Activated CD4-positive, alpha-beta T cell treated with anti-CD3 and anti-CD28 coated beads for 4 hours (primary cell): ENCODE data around the gene PDGFRB.

Experiments used
- DNase-seq, 2 donors: peaks; one replicate each; pipeline ENCODE4 v3.0.0-alpha.2; 2020

PDGFRB gene

DNA sequence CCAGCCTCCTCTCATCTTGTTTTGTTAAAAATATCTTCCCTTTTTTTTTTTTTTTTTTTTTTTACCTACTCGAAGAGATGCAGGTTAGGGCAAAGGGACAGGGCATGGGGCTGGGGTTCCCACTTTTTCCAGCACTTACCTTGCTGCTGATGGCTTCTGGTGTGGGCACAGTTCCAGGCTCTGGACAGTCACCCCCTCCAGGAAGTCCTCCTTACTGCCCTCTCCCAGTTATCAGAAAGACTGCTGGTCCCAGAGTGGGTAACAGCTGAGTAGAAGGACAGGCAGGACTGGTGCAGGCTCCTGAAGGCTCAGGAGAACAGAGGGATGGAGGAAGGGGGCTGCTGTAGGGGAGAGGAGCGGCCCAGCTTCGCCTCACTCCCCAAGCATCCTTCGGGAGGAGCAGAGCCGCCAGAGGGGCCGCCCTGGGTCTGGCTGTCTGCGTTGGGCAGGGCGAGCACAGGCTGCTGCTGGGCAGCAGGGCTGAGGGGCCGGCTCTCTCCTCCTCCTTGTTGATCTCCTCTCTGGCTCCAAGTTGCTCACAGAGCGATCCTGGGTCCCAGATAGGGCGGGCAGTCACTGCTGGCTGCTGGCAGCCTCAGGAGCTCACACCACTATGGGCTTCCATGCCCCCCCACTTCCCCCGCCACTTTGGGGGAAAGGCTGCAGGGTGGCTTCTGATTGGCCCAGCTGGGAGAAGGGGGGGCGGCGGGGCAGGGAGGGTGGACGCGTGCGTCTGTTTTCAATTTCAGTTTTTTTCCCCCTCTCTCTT is at the start of gene PDGFRB:
Gene PDGFRB (minus strand): TSS at position 588 of the 769 bp plus-strand sequence. CDS start 18,798 bp downstream, outside the sequence.
- DNase-seq: peak; percentile 10 to 14

DNA sequence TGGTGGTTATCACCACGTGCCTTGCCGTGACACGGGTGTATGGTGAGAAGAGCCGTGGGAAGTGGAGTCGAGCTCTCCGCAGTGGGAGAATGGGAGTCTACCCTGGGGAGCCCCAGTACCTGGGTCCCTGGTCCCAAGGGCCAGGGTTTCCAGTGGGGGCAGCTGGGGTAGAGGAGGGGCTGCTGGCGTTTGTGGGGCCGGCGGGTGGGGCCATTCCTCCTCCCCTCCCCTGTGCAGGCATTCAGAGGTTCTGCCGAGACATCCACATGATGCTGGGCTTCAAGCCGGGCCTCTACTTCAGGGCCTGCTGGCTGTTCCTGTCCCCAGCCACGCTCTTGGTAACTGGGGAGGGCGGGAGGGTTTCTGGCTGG is 48.9 kb upstream of the PDGFRB start:
- no peak for DNase-seq

DNA sequence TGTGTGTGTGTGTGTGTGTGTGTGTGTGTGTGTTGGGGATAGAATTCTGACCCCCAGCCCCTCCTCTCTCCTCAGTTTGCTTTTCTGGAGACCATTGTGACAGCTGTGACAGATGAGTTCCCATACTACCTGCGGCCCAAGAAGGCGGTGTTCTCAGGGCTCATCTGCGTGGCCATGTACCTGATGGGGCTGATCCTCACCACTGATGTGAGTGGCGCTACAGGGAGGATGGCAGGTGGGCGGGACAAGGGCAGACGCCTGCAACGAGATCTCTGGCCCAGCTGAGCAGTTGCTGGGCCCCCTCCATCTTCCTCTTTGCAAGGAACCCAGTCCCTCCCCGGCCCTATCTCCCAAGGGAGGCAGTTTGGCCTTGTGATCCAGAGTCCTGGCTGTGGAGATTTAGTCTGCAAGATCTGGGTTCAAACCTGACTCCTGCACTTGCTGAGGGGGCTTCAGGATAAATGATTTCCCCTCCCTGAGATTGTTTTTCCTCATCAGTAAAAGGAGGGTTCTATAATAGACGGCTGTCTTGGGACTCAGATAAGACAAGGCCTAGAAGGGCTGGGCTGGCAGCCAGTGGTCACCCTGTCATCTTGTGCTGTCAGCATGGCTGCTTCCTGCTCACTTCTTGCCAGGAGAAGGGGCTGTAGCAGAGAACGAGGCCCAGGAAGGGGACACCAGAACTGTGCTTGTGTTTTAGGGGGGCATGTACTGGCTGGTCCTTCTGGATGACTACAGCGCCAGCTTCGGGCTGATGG is 48.4 kb upstream of the PDGFRB start:
- no peak for DNase-seq

DNA sequence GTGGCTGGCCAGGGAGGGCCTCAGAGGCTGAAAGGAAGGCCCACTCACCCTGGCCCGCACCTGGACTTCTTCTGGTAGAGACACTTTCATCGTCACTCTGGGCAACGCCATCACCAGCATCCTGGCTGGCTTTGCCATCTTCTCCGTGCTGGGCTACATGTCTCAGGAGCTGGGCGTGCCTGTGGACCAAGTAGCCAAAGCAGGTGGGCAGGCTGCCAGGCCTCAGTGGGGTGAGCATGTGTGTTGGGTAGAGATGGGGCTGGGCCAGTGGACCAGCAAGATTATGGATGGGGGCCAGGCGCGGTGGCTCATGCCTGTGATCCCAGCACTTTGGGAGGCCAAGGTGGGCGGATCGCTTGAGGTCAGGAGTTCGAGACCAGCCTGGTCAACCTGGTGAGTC is 46.9 kb upstream of the PDGFRB start:
- no peak for DNase-seq

DNA sequence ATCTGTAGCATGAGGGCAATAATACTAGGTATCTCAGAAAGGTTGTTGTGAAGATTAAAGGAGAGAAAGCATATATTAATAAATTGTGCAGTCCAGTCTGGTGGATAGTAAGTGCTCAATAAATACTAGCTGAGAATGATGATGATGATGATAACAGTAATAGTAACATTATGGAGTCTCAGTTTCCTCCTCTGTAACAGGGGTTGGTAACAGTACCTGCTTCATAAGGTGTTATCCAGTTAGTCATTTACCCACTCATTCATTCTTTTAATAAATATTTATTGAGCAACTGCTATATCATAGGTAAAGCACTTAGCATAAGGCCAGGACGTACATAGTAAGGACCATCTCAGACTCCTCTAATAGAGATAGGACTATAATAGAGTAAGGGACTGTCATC is 41.8 kb upstream of the PDGFRB start:
- no peak for DNase-seq

DNA sequence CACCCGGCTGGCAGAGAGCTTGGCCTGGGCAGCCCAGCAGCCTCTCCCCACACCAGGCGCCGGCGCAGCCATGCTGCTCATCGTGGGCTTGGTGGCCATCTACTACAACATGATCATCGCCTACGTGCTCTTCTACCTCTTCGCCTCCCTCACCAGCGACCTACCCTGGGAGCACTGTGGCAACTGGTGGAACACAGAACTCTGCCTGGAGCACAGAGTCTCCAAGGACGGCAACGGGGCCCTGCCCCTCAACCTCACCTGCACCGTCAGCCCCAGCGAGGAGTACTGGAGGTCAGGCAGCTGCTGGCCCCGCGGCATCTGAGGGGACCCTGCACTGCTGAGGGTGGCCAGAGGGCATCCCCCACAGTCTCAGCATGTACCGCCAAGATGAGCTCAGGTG is 41.3 kb upstream of the PDGFRB start:
- DNase-seq: no peak

DNA sequence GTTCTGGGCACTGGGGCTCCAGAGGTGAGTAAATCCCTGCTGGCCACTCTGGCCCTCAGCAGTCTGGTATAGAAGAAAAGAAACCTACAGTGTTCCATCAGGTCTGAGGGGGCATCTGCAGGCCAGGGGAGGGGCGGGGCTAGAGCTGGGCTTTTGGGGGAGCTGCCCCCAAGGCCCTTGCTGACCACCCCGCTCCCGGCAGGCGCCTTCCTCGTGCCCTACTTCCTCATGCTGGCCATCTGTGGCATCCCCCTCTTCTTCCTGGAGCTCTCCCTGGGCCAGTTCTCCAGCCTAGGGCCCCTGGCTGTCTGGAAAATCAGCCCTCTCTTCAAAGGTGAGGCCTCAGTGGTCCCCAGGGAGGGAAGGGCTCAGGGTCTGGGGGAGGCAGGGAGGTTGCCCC is 40.9 kb upstream of the PDGFRB start:
- DNase-seq: no peak

DNA sequence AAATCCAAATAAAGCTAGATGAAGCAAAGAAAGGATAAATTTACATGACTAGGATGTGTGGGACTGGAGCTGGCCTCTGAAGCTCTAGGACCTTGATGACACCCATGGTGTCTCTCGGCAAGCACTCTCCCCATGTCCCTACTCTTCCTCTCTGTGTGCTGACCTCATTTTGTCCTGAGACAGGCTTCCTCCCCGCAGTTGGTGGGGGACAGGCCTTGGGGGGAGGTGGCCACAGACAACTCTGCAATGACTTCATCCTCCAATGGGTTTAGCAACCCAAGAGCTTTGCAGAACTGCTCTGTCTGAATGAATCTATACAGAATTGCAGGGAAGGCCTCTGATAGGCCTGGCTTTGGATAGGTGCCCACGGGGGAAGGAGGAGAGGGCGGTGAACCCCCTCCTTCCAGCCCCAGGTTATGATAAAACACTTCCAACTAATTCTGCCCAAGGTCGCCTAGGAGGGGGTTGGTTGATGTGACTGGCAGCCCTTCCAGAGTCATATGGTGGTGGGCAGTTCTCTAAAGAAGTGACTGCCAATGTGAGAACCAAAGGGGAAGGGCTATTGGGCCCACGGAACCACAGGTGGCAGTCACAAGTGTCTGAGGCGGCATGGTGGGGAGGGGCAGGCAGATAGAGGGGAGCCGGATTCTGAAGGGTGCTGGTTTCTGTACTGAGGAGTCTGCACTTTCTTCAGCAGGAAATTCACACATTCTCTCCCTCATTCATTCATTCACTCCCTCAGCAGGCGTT is 40.3 kb upstream of the PDGFRB start:
- DNase-seq: no peak

DNA sequence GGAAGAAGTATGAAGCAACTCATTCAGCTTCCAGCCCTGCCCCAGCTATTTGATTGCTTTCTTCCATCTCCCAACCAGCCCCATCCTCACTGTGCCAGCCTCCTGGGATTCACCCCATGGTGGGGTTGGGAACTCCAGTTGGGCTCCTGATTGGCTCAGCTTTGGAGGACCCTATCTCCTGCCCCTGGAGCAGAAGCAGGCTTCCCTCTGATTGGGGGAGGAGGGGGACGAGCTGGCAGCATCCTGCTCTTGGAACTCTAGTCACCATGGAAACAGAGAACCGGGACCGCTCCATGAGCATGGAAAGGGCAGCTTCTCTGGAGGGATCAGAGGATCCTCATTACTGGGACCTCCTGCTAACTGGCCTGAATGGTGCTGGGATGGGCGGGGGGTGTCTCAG is 36.8 kb upstream of the PDGFRB start:
- DNase-seq: no peak

DNA sequence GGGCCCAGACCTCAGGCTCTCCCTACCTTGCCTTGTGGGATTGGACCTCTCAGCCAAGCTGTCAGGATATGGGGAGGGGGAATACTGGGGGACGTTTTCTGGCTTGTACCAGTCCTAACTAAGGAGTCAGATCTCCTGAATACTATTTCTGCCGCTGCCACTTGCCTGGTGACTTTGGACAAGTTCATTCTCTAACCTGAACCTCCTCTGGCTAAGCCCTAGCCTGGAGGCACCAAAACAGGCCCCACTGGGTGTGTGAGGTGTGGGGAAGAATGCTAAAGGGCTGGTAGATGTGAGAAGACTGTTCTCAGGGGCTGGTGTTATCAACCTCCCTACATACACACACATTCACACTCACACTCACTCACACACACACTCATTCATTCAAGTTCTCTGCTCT is 35.3 kb upstream of the PDGFRB start:
- DNase-seq: no peak

DNA sequence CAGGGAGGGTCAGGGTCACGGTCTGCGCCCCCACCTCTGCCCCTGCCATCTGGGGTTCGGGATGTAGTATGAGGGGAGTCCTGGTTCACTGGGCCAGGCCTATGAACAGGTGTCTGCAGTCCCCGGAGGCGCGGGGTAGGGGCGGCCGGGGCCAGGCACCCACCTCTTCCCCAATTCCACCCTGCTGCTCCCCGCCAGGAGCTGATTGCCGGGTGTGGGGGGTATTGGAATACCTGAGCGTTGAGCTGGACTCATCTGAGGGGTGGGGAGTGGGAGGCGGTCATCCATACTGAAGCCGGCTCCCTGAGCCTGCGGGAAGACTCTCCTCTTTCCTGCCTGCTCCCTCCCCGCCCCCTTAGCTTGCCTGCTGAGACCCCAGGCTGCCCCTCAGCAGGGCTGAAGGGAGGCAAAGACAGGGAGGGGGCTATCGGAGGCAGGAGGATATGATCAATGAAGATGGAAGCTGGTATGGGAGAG is 34.9 kb upstream of the PDGFRB start:
- no peak for DNase-seq

DNA sequence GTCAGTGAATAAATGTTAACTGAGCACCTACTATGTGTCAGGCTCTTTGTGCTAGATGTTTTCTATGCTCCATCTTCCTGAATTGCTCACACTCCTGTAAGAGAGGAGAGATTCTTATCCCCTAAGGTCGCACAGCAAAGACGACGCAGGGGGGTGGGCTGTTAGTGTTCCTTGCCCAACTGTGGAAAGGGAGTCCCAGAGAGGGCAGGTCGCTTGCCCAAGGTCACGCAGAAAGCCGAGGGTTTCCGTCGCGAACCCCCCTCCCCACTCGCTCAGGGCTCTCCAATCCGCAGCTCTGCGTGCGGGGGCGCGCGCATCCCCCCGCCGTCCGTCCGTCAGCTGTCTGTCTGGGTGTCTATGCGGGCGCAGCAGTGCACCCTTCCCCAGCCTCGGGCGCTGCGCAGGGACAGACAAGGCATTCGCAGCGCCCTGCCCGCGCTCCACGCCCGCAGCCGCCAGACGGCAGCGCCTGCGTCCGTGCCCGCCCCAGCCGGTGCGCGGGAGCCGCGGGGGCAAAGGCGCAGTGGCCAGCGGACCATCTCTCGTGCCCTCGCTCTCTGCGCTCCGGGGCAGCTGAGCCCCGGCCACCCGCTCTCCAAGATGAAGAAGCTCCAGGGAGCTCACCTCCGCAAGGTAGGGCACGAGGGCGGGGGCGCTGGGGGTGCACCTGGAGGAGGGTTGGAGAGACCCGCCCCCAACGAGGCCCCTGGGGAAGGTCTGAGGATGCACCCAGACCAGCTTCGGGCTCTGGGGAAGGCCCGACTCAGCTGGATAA is 34.3 kb upstream of the PDGFRB start, which contains the start of gene SLC6A7:
Gene SLC6A7 (plus strand): TSS at position 335 of the 775 bp plus-strand sequence. CDS start 266 bp downstream, at position 601.
- DNase-seq: no peak

DNA sequence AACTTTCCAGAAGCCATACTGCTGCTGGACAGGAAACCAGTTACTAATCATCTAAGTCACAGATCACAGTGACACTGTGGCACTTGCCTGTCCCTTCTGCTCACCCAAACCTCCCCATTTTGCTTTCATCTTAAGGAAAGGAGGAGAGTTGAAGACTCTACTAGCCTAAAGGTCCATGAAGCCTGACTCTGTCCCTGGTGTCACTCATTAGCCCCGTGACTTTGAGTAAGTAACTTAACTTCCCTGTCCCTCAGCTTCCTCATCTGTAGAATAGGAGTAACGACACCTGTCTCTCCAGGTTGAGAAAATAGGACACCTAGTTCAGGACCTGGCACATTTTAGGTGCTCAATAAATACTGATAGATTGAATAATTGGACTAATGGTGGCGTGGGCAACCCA is 33.7 kb upstream of the PDGFRB start:
- DNase-seq: no peak

DNA sequence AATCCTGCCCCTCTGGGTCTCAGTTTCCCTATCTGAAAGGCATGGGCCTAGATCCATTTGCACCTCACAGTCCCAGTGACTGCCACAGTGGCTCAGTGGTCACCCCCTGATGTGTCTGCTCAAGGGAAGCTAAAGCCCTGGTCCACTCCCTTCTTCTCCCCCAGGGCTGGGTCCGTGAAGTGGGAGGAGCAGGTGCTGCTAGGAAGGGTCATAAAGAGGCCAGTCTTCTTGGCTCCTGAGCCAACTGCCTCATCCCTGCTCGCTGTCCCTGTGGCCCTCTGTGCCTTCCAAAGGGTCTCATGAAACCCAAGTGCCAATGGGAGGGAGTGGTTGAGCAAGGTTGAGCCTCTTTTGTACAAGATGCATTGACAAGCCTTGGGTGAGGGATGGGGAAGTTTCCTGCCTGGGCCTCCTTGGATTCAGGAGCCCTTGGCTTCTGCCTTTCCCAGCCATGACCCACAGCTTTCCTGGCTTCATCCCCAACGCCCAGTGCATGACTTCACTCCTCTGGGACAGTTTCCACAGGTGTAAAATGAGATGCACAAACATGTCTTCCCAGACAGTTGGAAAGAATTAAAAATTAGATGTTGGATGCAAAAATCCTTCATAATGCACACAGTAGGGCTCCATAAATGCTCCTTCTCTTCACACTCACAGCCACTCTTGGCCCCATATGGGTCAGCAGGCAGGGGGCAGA is 32.6 kb upstream of the PDGFRB start:
- no peak for DNase-seq

DNA sequence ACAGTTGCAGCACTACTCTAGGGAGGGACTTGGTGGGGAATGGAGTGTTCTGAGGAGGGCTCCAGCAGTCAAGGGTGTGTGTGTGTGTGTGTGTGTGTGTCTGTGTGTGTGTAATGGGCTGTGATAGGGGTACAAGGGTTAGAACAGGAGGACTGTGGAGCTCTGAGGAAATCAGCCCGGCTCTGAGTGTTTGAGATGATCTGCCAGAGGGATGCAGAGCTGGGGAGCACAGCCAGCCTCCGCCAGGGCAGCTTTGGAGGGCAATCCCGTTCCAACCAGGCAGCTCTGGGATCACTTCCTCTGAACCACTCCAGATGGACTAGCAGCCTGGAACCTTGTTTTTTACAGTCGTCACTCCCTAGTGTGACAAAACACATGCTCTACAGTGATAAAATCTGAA is 31.3 kb upstream of the PDGFRB start:
- DNase-seq: no peak

DNA sequence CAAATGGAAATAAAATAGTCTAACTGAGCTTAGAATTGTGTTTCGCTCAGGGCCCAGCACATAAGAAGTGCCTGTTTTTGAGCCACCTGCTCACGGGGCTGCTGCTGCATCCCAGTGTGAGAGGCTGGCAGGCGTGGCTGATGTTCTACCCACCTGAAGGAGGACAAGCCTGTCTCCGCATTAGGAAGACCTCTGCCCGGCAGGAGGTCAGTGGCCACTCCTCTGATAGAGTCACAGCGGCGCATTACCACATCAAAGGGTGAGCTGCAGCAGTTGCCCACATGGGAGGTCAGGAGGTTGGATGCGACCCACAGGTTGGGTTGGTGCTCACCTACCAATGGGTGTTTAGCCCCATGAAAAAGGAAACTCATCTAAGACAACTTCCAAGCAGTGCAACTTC is 30.5 kb upstream of the PDGFRB start:
- no peak for DNase-seq

DNA sequence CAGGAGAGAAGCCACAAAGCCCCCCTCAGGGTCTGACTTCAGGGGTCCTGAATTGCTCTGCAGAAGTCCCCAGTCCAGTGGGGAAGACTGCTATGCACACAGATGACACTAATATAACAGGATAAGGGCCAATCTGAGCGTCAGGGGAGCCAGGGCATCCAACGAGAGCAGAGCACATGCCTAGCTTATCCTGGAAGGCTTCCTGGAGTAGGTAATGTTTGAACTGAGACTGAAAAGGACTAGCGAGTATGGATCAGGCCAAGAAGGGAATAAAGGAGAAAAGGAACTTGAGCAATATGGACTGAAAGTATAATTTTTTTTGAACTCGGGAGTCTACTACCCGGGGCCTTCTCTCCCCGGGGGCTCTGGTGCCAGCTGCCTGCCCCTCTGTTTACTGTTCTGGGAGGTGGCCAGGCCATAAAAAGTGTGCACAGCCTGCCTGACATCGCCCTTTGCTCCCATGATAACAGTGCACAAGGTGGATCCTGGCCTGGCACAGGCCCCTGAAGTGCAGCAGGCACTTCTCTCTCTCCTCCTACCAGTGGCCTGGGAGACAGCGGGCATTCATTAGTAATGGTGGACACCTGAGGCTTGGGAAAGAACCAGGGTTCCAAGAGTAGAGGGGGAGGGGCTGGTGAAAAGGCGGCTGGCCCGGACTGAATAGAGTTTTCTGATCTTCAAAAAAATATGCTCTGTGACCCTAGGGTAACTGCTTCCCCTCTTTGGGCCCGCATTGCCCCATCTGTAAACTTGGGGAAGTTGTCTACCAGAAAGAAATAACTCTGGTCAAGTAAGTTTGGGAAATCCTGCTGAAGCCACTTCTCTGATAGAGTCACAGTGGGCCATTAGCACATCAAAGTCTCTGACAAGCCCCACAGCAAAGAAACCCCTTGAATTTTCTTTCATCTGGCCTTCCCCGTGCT is 29.6 kb upstream of the PDGFRB start:
- no peak for DNase-seq

DNA sequence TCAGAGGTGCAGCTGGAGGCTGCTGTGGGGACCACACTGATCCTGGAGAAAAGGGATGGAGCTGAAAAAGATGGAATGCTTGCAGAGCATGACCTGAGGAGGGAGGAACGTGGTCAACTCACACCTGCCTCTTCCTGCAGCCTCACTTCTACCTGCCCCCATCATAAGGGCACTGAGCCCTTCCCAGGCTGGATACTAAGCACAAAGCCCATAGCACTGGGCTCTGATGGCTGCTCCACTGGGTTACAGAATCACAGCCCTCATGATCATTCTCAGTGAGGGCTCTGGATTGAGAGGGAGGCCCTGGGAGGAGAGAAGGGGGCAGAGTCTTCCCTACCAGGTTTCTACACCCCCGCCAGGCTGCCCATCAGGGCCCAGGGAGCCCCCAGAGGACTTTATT is 28.4 kb upstream of the PDGFRB start:
- no peak for DNase-seq

DNA sequence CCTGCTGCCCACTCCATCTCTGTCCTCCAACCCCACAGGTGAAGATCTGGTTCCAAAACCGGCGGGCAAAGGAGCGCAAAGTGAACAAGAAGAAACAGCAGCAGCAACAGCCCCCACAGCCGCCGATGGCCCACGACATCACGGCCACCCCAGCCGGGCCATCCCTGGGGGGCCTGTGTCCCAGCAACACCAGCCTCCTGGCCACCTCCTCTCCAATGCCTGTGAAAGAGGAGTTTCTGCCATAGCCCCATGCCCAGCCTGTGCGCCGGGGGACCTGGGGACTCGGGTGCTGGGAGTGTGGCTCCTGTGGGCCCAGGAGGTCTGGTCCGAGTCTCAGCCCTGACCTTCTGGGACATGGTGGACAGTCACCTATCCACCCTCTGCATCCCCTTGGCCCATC is 27.8 kb upstream of the PDGFRB start:
- DNase-seq: no peak

DNA sequence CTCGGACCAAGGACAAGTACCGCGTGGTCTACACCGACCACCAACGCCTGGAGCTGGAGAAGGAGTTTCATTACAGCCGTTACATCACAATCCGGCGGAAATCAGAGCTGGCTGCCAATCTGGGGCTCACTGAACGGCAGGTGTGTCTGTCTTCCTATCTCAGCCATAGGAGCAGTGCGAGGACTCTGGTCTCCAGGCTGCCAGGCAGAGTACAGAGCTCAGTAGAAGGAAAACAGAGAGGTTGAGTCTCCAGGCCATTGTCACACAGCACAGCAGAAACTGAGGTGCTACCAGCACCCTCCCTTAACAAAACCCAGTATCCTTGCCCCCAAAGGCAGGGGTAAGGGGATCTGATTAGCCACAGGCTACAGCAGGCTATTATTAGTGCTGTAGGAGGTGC is 27.1 kb upstream of the PDGFRB start:
- no peak for DNase-seq
